Measurements from ENCODE around the gene B4GALNT1. TPM values are rescaled to one million over a fixed set of nuclear protein-coding genes. Genes with fewer than 3 reads are reported as not detected.
A peak's percentile ranks its signal among the peaks of the same experiment; 100 is the strongest.
"Not testable (repeated sequence)": the region's sequence is repeated elsewhere in the genome, so short reads cannot be mapped to it uniquely, and the experiment has no call there.

B4GALNT1 gene
- total RNA-seq, 2 experiments from 2014 or later: 0.62 to 0.77 TPM

DNA sequence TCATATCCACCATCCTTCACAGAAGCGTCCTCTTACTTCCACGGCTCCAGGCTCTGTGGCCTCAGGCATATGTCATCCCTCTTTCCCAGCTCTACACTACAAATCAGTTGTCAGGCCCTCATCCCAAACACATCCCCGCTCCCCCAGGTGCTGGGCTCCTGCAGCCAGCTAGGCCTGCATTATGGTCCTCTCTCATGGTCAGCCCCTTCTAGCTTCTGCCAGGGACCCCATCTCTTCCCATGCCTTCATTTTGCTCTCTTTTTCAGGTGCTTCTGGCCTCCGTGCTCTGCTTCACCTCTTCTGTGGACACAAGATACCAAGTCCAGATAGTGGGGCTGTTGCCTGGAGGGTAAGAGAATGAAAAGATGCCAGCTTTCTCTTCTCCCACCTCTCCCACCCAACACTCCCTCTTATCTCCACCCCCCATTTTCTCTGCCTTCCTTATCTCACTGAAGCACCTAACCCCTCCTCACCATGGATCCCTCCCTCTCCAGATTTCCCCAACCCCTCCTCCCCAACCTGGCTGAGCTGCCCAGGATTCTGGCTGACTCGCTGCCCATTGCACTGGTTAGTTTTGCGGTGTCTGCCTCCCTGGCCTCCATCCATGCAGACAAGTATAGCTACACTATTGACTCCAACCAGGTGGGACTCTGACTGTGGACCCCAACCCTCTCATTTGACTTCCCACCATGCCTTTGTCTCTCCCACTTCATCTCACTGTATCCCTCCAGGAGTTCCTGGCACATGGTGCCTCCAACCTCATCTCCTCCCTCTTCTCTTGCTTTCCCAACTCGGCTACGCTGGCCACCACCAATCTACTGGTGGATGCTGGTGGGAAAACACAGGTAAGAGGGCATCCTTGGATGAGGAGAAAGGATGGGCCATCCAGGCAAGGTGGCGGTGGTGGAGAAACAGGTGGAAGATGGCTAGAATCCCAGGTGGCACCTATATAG lies 10.4 kb downstream of the B4GALNT1 start:
- Mint-ChIP-seq H3K9me3 (no peaks in the 10 kb centered on the region), H3K4me3 (no peak overlapping the region), H3K27me3 (peaks cover 93% of the 10 kb centered on the region), H3K27ac (no peak overlapping the region), H3K36me3 (ENCODE audit: low read depth) (no peaks in the 10 kb centered on the region), H3K4me1 (peaks cover 34% of the 10 kb centered on the region)
- no peak for DNase-seq
- CTCF ChIA-PET: interaction anchor here (0.6 to 2.4 kb wide), 8 partner anchors 10 to 167 kb away, joined by 3 to 16 read pairs (median 3); partner anchors contain the start of genes B4GALNT1, INHBE and OS9
- POLR2A ChIA-PET: no interaction called here

DNA sequence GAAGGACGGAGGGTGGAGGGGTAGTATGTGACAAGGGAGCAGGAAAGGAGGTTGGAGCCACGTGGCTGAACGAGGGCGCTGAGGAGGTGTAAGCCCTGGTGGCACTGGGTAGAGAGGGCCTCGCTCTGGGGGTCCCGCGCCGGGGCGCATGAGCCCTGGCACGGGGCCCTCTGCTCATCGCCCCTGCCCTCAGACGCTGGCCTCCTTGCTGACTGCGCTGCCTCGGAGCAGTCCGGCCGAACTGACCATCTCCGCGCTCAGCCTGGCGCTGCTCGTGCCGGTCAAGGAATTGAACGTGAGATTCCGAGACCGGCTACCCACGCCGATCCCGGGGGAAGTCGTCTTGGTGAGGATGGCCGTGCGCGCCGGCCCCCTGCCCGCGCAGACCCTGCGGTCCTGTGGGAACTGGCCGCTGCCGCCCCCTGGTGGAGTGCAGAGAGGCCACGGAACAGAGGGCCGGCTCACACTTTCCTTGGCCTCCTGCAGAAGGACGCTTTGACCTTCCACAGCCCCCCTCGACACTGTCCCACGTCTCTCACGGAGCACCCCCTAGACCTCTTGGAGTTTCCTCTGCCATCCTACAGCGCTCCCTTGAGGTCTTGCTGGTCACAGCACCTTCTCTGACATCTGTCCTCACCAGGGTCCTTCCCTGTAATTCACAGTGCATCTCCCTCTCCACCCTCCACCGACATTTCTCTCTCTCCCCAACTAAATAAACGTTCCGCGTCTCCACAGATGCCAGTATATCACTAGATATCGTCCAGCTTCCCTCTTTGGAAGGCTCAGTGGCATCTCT lies 11.3 kb downstream of the B4GALNT1 start:
- Mint-ChIP-seq H3K27ac (no peak overlapping the region), H3K27me3 (peaks cover 96% of the 10 kb centered on the region), H3K4me3 (peak overlapping the region; percentile 62), H3K36me3 (ENCODE audit: low read depth) (no peaks in the 10 kb centered on the region), H3K9me3 (no peaks in the 10 kb centered on the region), H3K4me1 (peaks cover 30% of the 10 kb centered on the region)
- ChIA-PET POLR2A (no interaction called here), CTCF (interaction anchor here (0.6 to 3.2 kb wide), 13 partner anchors 11 to 169 kb away, joined by 3 to 16 read pairs (median 4); partner anchors contain the start of genes ARHGEF25, B4GALNT1 and OS9)
- peak; percentile 58 for DNase-seq

DNA sequence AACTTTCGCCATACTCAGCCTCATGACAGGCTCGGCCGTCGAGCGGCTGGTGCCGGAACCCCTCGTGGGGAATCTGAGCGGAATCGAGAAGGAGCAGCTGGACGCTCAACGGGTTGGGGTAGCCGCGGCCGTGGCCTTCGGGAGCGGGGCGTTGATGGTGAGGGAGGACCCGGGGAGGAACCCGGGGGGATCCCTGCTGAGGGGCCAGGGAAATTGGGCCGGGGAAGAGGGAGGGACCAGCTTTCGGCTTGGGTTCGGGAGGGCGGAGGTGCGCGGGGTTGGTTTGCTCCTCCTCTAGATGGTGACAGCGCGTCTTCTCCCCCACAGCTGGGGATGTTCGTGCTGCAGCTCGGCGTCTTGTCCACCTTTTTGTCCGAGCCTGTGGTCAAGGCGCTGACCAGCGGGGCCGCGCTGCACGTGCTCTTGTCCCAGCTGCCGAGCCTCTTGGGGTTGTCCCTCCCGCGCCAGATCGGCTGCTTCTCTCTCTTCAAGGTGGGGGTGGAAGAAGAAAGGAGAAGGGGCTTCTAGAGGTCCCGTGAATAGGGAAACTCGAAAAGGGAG lies 12.0 kb downstream of the B4GALNT1 start:
- ChIA-PET CTCF (interaction anchor here (0.6 to 3.2 kb wide), 13 partner anchors 10 to 168 kb away, joined by 3 to 16 read pairs (median 4); partner anchors contain the start of genes ARHGEF25 and B4GALNT1), POLR2A (no interaction called here)
- no peak for DNase-seq
- no peak overlapping the region for H3K27ac Mint-ChIP-seq
- peaks cover 30% of the 10 kb centered on the region for H3K4me1 Mint-ChIP-seq
- peak overlapping the region; percentile 62 for H3K4me3 Mint-ChIP-seq
- H3K36me3 Mint-ChIP-seq (ENCODE audit: low read depth): no peaks in the 10 kb centered on the region
- H3K27me3 Mint-ChIP-seq: peaks cover 94% of the 10 kb centered on the region
- no peaks in the 10 kb centered on the region for H3K9me3 Mint-ChIP-seq

DNA sequence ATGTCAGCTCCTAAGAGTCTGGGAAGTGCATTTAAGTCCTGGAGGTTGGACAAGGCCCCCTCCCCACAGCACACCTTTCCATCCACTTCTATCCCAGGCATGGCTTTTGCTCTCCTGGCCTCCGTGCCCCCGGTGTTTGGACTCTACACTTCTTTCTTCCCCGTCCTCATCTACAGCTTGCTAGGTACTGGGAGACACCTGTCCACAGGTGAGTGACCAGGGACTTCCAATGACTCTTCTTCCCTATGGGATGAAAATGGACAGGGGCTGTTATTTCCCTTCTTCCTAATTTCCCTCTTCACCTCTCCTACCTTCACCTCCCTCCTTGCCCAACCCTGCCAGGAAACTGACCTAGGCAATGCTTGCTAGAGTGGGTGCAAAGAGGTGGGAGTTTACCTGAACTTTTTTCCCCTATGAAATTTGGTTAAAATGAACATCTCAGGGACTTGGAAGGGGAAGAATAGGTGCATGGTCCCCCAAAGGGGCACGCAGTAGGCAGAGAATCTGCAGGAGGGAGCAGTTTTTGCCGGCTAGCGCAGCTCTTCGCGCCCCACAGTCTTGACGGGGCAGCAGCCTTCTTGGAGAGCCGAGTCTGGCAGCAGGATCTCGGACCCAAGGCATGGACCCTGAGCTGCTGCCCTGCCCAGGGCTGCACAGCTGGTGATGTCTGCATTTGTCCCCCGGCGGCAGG lies 12.6 kb downstream of the B4GALNT1 start:
- CTCF ChIA-PET: interaction anchor here (0.6 to 3.2 kb wide), 16 partner anchors 8 to 168 kb away, joined by 3 to 16 read pairs (median 4); partner anchors contain the start of genes ARHGEF25 and B4GALNT1
- Mint-ChIP-seq H3K27me3 (peaks cover 94% of the 10 kb centered on the region), H3K27ac (no peak overlapping the region), H3K9me3 (no peaks in the 10 kb centered on the region), H3K4me1 (peaks cover 30% of the 10 kb centered on the region), H3K36me3 (ENCODE audit: low read depth) (no peaks in the 10 kb centered on the region), H3K4me3 (peak overlapping the region; percentile 62)
- no peak for DNase-seq
- POLR2A ChIA-PET: no interaction called here

DNA sequence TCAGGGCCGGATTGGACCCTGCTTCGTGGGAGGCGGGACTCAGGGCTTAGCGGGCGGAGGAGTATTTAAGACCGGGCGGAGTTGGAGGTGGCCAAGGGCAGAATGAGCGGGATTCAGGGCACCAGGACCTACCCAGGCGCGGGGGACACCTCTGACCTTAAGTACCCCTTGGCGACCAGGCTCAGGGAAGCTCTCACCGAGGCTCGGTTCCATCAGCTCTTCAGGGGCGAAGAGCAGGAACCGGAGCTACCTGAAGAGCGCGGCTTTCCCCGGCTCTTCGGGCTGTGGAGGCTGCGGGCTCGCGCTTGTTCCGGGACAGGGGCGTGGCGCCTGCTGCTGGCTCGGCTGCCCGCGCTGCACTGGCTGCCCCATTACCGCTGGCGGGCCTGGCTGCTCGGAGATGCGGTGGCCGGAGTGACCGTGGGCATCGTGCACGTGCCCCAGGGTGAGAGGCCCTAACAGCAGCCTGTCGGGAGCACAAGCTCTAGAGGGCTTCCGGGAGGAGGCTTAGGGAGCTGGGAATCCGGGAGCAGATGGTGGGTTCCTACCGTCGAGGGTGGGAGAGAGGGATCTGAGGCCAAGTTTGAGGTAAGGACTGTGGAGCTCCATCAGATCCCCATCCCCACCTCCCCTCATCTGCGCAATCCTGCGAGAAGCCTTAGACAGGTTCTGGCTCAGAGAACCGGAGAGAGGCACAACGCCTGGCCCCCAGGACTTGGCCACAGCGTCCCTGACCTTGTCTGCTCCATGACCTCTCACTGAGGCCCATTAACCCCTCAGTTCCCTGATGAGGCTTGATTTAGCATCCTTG lies 13.4 kb downstream of the B4GALNT1 start:
- no peak for DNase-seq
- ChIA-PET POLR2A (no interaction called here), CTCF (interaction anchor here (1.1 to 3.2 kb wide), 8 partner anchors 9 to 44 kb away, joined by 3 to 11 read pairs (median 6); no protein-coding TSS in a partner anchor)
- H3K27me3 Mint-ChIP-seq: peaks cover 92% of the 10 kb centered on the region
- peaks cover 30% of the 10 kb centered on the region for H3K4me1 Mint-ChIP-seq
- H3K4me3 Mint-ChIP-seq: no peak overlapping the region
- no peaks in the 10 kb centered on the region for H3K9me3 Mint-ChIP-seq
- no peaks in the 10 kb centered on the region for H3K36me3 Mint-ChIP-seq (ENCODE audit: low read depth)
- peak overlapping the region; percentile 58 for H3K27ac Mint-ChIP-seq

DNA sequence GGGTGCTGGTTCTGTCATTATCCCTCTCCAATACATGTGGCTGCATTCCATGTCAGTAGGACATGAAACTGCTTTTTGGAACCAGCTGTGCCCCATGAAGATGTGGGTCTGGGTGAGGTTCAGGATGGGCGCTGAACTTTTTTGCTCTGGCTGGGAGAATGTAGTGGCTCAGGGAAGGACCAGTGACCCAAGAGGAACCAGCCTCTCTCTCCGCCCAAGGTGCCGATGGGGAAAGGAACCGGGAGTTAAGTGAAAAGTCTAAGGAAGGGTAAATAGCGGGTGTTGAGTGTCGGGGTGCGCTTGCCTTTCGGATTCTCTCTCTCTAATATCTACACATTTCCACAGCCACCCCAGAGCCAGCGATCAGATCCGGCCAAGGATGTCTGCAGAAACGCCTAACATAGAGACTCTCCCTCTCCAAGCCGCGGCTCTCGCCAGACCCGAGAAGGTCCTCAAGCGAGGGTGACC lies 14.0 kb downstream of the B4GALNT1 start:
- DNase-seq: no peak
- H3K9me3 Mint-ChIP-seq: no peaks in the 10 kb centered on the region
- POLR2A ChIA-PET: no interaction called here
- peaks cover 30% of the 10 kb centered on the region for H3K4me1 Mint-ChIP-seq
- H3K27me3 Mint-ChIP-seq: peaks cover 91% of the 10 kb centered on the region
- H3K4me3 Mint-ChIP-seq: no peak overlapping the region
- CTCF ChIA-PET: interaction anchor here (1.4 to 3.2 kb wide), 3 partner anchors 9 to 13 kb away, joined by 3 to 11 read pairs (median 7); no protein-coding TSS in a partner anchor
- H3K27ac Mint-ChIP-seq: peak overlapping the region; percentile 58
- H3K36me3 Mint-ChIP-seq (ENCODE audit: low read depth): no peaks in the 10 kb centered on the region

DNA sequence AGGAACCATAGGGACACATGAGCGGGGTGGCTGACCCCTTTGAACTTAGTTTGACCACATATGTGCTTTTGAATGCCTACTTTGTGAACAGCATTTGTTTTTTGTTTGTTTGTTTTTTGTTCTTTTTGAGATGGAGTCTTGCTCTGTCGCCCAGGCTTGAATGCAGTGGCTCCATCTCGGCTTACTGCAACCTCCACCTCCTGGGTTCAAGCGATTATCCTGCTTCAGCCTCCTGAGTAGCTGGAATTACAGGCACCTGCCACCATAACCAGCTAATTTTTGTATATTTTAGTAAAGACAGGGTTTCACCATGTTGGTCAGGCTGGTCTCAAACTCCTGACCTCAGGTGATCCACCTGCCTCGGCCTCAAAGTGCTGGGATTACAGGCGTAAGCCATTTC lies 14.6 kb downstream of the B4GALNT1 start:
- peaks cover 88% of the 10 kb centered on the region for H3K27me3 Mint-ChIP-seq
- POLR2A ChIA-PET; H3K27ac Mint-ChIP-seq; H3K4me3 Mint-ChIP-seq; DNase-seq; H3K9me3 Mint-ChIP-seq; H3K36me3 Mint-ChIP-seq (ENCODE audit: low read depth): not testable (repeated sequence)
- CTCF ChIA-PET: interaction anchor here (2.0 to 3.2 kb wide), 2 partner anchors 10 to 13 kb away, joined by 7 to 11 read pairs; no protein-coding TSS in a partner anchor
- H3K4me1 Mint-ChIP-seq: peaks cover 30% of the 10 kb centered on the region

DNA sequence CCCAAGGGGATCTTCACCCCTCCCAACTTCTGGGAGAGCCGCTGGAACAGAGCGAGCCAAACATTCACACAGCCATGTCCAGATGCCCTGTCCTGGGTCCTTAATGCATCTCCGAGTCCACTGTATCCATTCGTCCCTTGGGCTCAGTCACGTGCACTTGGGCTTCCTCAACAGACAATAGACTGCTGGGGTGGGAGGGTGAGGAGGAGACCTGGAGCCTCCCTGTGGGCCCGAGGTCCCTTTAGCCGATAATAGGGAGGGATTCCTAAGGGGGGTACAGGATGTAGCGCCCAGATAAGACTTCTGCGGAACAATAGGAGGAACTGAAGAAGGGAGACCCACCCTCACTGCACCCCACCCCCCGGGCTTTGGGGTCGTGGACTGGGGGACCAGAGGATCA lies 15.1 kb downstream of the B4GALNT1 start:
- H3K36me3 Mint-ChIP-seq (ENCODE audit: low read depth): no peaks in the 10 kb centered on the region

DNA sequence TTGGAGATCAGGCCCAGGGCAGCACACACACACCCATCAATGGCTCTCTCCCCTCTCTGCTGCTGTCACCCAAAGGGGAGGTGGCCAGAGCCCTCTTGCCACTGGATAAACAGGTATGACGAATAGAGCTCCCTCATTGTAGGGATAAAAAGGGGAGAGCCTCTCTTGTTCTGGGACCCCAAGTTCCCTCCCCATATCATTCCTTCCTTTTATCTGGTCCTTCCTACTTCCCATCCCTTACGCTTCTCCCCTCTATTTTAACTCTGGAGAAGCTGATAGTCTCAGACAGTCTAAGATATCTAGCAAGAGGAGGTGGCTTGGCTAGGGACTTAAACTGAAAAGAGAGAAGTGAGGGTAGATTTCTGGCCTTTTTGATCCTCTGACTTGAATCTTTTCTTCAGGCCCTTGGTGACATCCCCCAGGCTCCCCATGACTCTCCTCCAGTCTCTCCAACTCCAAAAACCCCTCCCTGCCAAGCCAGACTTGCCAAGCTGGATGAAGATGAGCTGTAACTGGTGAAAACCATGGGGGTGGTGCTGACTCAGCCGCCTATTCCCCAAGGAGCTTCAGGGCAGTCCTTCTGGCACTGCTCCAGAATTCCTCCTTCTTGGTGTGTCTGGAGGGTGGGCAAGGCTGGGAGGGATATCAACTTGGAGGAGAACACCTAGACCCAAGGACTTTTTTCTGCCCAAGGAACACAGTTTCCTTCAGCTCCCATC lies 16.5 kb downstream of the B4GALNT1 start:
- CTCF ChIA-PET: interaction anchor here (0.6 to 1.8 kb wide), 4 partner anchors 33 to 158 kb away, joined by 3 to 5 read pairs (median 4); partner anchors contain the start of gene GLI1
- Mint-ChIP-seq H3K27me3 (peaks cover 86% of the 10 kb centered on the region), H3K4me1 (peaks cover 24% of the 10 kb centered on the region), H3K9me3 (no peaks in the 10 kb centered on the region), H3K36me3 (ENCODE audit: low read depth) (no peaks in the 10 kb centered on the region), H3K4me3 (no peak overlapping the region), H3K27ac (no peak overlapping the region)
- POLR2A ChIA-PET: no interaction called here
- DNase-seq: no peak

More for the DNA sequence above, 15.1 kb downstream of the B4GALNT1 start:
- ChIA-PET CTCF (no interaction called here), POLR2A (no interaction called here)
- H3K9me3 Mint-ChIP-seq: no peaks in the 10 kb centered on the region
- no peak for DNase-seq
- no peak overlapping the region for H3K4me3 Mint-ChIP-seq
- H3K27ac Mint-ChIP-seq: no peak overlapping the region
- H3K27me3 Mint-ChIP-seq: peaks cover 88% of the 10 kb centered on the region
- H3K4me1 Mint-ChIP-seq: peaks cover 30% of the 10 kb centered on the region

DNA sequence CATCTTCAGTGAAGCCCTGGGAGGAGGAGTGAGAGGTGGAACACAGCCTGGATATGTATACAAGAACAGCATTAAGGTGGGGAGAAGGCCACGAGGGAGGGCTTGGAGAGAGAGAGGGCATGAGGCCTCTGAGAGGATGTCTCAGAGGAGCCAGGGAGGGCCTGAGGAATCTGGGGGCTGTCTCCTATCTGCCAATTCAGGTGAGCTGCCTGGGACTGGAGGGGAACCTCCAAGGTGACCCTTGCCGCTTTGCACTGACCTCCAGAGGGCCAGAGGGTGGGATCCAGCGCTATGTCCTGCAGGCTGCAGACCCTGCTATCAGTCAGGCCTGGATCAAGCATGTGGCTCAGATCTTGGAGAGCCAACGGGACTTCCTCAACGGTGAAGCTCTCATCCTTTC lies 17.4 kb downstream of the B4GALNT1 start:
- H3K9me3 Mint-ChIP-seq: no peaks in the 10 kb centered on the region
- DNase-seq: no peak
- peaks cover 78% of the 10 kb centered on the region for H3K27me3 Mint-ChIP-seq
- ChIA-PET CTCF (interaction anchor here (0.7 to 1.8 kb wide), 3 partner anchors 32 to 157 kb away, joined by 4 to 5 read pairs (median 4); partner anchors contain the start of gene GLI1), POLR2A (no interaction called here)
- H3K4me1 Mint-ChIP-seq: peaks cover 18% of the 10 kb centered on the region
- no peak overlapping the region for H3K4me3 Mint-ChIP-seq
- no peaks in the 10 kb centered on the region for H3K36me3 Mint-ChIP-seq (ENCODE audit: low read depth)
- no peak overlapping the region for H3K27ac Mint-ChIP-seq
